HK-2 (cell line): ENCODE data around the gene AKAP8L.
"Not testable (repeated sequence)": the region's sequence is repeated elsewhere in the genome, so short reads cannot be mapped to it uniquely, and the experiment has no call there.

Source experiments
- DNase-seq: peaks from one replicate; pipeline ENCODE4 v3.0.0-alpha.2; 2018; ENCODE audit not compliant: unreplicated experiment

Gene AKAP8L

DNA sequence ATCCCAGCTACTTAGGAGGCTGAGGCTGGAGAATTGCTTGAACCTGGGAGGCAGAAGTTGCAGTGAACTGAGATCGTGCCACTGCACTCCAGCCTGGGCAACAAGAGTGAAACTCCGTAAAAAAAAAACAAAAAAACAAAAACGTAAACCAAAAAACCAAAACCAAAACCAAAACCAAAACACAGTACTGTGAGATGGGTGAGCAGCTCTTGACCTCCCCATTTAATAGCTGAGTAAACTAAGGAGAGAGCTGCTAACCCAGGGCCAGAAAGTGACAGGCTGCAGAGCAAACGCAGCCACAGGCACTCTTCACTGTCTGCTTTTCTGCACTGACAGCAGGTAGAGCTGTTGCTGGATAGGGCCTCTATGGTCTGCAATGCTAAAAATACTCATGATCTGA is 58.8 kb downstream of the AKAP8L start:
- DNase-seq = not testable (repeated sequence)

DNA sequence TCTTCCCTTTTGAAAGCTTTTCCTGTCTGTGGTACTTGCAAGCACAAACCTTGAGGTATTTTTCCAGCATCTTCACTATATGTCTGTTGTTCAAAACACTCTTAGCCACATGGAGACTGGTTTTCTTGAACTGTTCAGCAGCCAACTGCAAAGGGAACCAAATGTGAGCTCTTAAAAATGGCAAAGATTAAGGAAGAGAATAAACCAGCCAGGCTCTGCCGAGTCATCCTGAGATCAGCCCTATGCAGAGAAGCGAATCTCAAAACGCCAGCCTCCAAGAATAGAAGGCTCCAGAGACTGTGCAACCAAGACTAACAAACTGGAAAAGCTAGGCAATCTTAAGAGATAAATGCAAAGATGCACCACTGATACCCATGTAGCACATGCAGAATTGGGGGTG is 59.9 kb downstream of the AKAP8L start:
- DNase-seq = no peak

DNA sequence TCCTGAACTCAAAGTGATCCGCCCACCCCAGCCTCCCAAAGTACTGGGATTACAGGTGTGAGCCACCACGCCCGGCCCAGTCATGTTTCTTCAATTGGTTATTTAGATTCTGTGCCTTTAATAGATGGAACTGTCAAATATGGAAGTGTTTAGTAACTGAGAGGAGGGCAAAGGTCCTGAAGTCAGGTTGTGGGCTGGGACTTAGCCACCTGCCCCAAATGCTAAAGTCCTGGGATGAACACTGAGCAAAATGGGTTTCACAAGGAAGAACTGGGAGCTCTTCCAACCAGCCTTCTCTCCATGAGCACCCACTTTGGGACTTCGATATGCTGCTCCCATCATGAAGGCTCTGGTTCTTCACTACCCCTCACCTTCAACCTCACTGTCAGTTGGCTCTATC is 60.9 kb downstream of the AKAP8L start:
- no peak for DNase-seq

DNA sequence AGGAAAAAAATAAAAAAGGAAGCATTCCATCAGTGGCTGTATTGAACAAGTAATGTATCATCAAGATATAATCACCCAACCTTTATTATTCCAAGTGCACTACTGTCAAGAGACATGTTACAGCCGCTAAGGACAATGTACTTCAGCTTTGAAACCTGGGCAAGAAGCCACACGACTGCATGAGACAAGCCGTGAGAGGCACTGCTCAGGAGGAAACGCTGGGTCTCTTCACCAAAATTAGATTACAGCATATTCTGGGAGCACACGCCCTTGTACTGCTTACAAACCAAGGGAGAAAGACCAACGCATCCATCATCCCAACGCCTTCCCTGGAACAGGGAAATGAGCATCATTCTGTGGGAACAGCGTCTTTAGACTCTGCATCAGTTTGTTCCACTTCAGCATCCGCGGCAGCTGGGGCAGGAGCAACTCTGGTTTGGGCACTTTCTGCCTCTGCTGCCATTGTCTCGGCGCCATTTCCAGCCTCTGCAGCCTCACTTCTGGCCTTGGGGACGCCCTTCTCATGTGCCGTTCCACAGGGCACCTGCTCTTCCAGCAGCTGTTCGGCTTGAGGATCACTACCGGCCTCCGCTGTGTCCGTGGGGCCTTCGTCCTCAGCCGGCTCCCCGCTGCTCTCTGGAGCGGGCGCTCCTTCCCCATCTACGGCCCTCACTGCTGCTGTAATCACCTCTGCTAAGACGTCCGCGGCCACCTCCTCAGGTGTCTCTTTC is 64.1 kb downstream of the AKAP8L start:
- DNase-seq = no peak

DNA sequence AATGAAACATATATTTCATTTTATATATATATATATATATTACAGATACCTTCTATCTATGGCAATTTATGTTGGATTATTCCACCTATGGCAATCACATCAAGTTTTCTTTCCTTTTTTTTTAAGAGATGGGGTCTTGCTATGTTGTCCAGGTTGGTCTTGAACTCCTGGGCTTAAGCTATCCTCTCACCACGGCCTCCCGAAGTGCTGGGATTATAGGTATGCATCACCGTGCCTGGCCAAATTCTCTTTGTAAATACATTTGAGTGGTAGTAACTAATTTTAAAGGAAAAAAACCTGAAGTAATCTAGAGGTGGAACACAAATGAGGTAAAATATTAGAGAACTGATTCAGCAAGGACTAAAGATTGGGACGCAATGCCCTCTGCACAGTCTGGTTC is 64.9 kb downstream of the AKAP8L start:
- DNase-seq = no peak

DNA sequence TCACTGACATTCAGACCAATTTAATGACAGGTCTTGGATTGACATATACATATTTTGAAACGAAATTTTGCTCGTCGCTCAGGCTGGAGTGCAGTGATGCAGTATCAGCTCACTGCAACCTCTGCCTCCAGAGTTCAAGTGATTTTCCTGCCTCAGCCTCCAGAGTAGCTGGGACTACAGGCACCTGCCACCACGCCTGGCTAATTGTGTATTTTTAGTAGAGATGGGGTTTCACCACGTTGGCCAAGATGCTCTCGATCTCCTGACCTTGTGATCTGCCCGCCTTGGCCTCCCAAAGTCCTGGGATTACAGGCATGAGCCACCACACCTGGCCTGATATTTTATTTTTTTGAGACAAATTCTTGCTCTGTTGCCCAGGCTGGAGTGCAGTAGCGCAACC is 66.3 kb downstream of the AKAP8L start:
- not testable (repeated sequence) for DNase-seq

DNA sequence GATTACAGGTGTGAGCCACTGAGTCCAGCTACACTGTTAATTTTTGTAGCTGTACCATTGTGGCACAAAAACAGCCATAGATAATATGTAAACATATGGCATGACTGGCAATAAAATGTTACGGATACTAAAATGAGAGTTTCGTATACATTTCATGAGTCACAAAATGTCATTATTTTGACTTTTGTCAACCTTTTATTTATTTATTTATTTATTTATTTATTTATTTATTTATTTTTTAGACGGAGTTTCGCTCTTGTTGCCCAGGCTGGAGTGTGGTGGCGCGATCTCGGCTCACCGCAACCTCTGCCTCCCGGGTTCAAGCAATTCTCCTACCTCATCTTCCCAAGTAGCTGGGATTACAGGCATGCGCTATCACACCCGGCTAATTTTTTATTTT is 77.5 kb downstream of the AKAP8L start:
- DNase-seq = not testable (repeated sequence)

DNA sequence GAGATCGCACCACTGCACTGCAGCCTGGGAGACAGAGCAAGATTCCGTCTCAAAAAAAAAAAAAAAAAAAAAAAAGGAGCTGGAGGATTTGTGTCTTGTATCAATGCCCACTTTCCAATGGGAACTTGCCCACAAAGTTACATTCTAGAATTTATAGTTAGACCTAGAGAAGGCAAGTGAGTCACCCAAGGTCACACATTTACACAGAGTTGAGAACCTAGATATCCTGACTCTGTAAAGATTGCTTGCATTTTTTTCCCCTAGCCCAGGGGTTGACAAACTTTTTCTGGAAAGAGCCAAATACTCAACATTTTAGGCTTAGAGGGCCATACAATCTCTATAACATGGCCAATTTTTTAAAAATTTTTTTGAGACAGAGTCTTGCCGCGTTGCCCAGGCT is 78.7 kb downstream of the AKAP8L start:
- no peak for DNase-seq

DNA sequence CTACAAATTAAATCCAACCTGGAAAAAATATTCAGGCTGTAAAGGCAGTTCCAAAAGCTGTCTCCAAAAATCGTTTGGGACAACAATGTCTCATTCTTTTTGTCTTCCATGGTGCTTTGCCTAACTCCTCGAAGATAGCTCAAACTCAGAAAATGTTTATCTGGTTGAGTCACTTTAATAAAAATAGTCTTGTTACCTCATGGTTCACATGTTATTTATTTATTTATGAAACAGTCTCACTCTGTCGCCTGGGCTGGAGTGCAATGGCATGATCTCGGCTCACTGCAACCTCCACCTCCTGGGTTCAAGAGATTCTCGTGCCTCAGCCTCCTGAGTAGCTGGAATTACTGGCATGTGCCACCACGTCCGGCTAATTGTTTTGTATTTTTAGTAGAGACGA is 81.6 kb downstream of the AKAP8L start:
- DNase-seq = no peak

DNA sequence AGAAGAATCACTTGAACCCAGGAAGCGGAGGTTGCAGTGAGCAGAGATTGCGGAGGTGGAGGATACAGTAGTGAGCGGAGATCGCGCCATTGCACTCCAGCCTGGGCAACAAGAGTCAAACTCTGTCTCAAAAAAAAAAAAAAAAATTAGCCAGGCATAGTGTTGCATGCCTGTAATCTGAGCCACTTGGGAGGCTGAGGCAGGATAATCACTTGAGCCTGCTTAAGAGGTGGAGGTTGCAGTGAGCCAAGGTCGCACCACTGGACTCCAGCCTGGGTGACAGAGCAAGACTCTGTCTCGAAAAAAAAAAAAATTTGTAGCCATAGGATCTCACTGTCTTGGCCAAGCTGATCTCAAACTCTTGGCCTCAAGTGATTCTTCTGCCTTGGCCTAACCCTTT is 82.8 kb downstream of the AKAP8L start:
- not testable (repeated sequence) for DNase-seq

DNA sequence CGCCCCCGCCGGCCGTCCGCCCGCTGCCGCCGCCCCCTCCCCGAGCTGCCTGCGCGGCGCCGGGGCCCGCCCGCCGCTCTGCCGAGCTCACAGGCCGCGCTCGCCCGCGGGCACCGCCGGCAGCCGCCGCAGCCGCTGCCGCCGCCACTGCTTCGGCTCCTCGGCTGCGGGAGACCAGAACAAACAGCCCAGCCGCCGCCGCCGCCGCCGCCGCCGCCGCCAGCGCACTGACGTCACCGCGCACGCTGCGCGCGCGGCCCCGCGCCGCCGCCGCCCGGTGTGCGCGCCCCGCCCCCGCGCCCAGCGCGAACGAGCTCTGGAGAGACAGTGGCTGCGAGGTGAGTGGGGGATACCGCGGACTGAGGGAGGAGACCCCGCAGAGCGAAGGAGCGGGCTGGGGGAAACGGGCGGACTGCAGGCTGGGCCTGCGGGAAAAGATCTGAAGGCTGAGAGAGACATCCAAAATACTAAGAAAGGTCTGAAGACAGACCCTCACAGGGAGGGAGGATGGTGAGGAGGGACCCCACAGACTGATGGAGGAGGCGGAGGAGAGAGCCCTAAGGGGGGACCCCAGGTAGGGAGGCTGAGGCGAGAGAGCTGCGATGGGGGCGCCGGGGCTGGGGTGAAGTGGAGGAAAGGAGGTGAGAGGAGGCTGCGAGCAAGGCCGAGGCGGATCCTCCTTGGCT is 86.3 kb downstream of the AKAP8L start, which contains the start of gene BRD4:
TSS of gene BRD4 (minus strand) at position 229 of the 686 bp plus-strand sequence. CDS start 59,440 bp downstream, outside the sequence.
- DNase-seq = peak; percentile 70

DNA sequence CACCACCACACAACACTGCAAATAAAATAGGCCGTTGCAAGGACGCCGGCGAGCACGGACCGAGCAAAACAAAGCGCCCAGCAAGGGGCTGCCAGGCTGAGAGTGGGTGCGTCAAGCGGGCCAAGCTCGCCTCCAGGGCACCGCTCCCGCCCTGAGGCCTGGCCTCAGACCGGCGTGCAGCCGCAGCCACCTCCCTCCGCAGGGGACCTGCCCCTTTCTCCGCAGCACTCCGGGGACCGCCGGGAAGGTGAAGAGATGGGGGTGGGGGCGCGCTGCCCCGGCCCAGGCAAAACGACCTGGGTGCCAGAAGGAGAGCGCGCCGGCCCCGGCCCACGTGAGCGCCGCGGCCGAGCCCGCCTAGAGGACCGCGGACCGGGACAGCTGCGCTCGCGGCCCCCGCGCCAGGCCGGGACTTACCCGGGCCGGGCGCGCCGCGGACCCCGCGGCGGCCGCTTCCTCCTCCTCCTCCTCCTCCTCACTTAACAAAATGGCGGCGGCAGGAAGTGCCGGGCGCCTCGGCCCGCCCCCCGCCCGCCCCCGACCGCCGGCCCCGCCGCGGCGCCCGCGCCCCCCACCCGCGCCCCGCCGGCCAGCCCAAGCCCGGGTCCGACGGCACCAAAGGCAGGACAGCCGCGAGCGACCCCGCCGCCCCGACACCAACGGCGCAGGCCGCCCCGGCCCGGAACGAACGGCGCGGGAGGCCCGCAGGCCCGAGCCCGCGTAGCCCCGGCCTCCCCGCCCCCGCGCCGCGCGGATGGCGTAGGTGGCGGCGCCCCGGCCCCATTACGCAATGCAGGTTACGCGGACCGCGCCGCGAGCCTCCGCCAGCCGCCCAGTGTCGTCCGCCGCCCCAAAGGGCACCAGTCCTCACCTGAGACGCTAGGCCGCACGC is 87.1 kb downstream of the AKAP8L start:
- peak; percentile 52 for DNase-seq

DNA sequence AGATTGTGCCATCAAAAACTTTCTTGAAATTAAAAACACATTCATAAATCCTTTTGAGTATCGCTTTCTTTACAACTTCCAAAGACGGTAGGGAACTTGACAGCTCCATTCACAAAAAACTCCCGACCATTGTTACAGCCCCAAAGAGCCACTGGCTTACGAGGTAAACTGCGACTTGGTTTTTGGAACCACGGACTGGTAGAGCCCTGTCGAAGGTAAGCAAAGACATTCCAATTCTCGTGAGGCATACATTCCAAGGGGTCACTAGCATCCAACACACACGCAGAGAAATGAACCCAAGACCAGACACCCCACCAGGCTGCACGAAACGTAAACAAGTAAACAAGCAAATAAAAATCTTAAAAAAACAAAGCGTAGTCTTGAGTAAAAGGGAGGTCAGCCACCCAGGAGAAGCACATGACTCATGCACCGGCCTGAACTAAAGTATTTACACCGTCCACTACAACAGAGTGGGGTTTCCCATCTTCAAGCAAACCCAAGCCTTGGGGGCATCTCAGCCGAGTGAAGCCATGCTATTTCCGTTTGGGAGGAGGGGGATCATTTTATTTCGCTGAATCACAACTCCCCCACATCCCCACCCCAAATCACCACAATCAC is 87.9 kb downstream of the AKAP8L start:
- no peak for DNase-seq
